Upper lobe of left lung (tissue), 6 donors: ENCODE measurements around the gene NKAPL. TPM values are rescaled to one million over a fixed set of nuclear protein-coding genes. Genes with fewer than 3 reads are reported as not detected.

Experiments used
- ATAC-seq, 2 donors: fragments of 200-7000 bp; cut with Tn5 transposase; one replicate each; pipeline ENCODE4 v1.9.1; 2022; ENCODE audit warnings: mild to moderate bottlenecking in 2 of 2, moderate library complexity in 2 of 2; ENCODE audit not compliant: low FRiP score in 2 of 2
- DNase-seq, 2 donors: peaks; one replicate each; pipeline ENCODE4 v3.0.0-alpha.2; 2019 to 2020
- H3K27ac ChIP-seq, 4 donors: fragments of 200-600 bp; sonication (generic); one replicate each; pipeline ENCODE4 v1.5.1; 2016 to 2019
- H3K27me3 ChIP-seq, 4 donors: fragments of 200-600 bp; sonication (generic); one replicate each; pipeline ENCODE4 v1.5.1; 2017 to 2019
- H3K36me3 ChIP-seq, 4 donors: fragments of 200-600 bp; sonication (generic); one replicate each; pipeline ENCODE4 v1.5.1; 2016 to 2019
- H3K4me1 ChIP-seq, 4 donors: fragments of 200-600 bp; sonication (generic); one replicate each; pipeline ENCODE4 v1.5.1; 2018 to 2019
- H3K4me3 ChIP-seq, 4 donors: fragments of 200-600 bp; sonication (generic); one replicate each; pipeline ENCODE4 v1.5.1; 2017 to 2019; ENCODE audit warnings: mild to moderate bottlenecking in 2 of 4, moderate library complexity in 1 of 4
- H3K9me3 ChIP-seq, 4 donors: fragments of 200-600 bp; sonication (generic); one replicate each; pipeline ENCODE4 v1.5.1; 2018 to 2019
- CTCF ChIP-seq, 6 experiments: fragments of 450-650 bp in 4 of 6; fragments of 200-600 bp in 2 of 6; sonication (generic) in 2 of 6; IDR thresholded peaks; one replicate each; pipeline ENCODE4 v1.5.1; 2016 to 2019; ENCODE audit warnings: antibody characterized with exemption in 6 of 6
- EP300 ChIP-seq, 4 donors: sonication (generic); formaldehyde crosslinking; IDR thresholded peaks; one replicate each; pipeline ENCODE4 v1.5.1; 2017; ENCODE audit warnings: antibody characterized with exemption in 4 of 4, control low read depth in 2 of 4
- POLR2A ChIP-seq, 4 donors: fragments of 450-650 bp; IDR thresholded peaks; one replicate each; pipeline ENCODE4 v1.5.1; 2016 to 2017; ENCODE audit warnings: antibody characterized with exemption in 4 of 4, mild to moderate bottlenecking in 2 of 4
- POLR2AphosphoS5 ChIP-seq, 2 donors: sonication (generic); formaldehyde crosslinking; IDR thresholded peaks; one replicate each; pipeline ENCODE4 v1.5.1; 2017; ENCODE audit warnings: antibody characterized with exemption in 2 of 2
- WGBS, 2 donors: methylation state at CpG; one replicate each; pipeline ENCODE4 v1.1.5; 2017 to 2018; 5-methylcytosine and 5-hydroxymethylcytosine counted together
- total RNA-seq, 6 donors: library from RNA; depleted of rRNA in 4 of 6; stranded (reverse); fragments of >200 nt in 4 of 6; gene quantifications; one replicate each; pipeline versions ENCODE4 v1.1.0 to v1.2.1, GENCODE V29; 2016 to 2021
- donor health status: DM: no; HTN: no; CAD: no; lungs with moderate emphysema.
- donor health status: DM: no; HTN: yes; CAD: no; lungs with severe emphysema.

The NKAPL gene
- total RNA-seq, 6 donors from 2014 or later: 0.33 to 1.3 (median 0.70) TPM

- H3K4me3 ChIP-seq: no peak overlapping the region
- H3K4me1 ChIP-seq: peaks cover 7 to 29% (median 13%) of the 10 kb centered on the region in 4 donors
- H3K36me3 ChIP-seq: no peaks in the 10 kb centered on the region
- no peak for ATAC-seq
- peaks cover 0 to 10% (median 4%) of the 10 kb centered on the region in 4 donors for H3K27me3 ChIP-seq
- no peaks in the 10 kb centered on the region for H3K9me3 ChIP-seq
- TF ChIP-seq EP300 (IDR thresholded peaks at IDR 0.05): no peak
- TF ChIP-seq POLR2AphosphoS5 (IDR thresholded peaks at IDR 0.05): no peak
- TF ChIP-seq CTCF (IDR thresholded peaks at IDR 0.05): no peak
- TF ChIP-seq POLR2A (IDR thresholded peaks at IDR 0.05): no peak
- DNase-seq: no peak
- 40 to 41% methylated on average over 8 of the region's 8 CpGs for WGBS, 2 donors
- no peak overlapping the region for H3K27ac ChIP-seq
These were observed 43.7 kb upstream of the NKAPL start for GRCh38 chr6:28215425-28215824.

GRCh38 chr6:28217890-28218289, 41.2 kb upstream of the NKAPL start:
- peaks cover 7 to 17% (median 10%) of the 10 kb centered on the region in 4 donors for H3K4me1 ChIP-seq
- no peaks in the 10 kb centered on the region for H3K9me3 ChIP-seq
- TF ChIP-seq POLR2AphosphoS5 (IDR thresholded peaks at IDR 0.05) (no peak), POLR2A (IDR thresholded peaks at IDR 0.05) (no peak), EP300 (IDR thresholded peaks at IDR 0.05) (no peak), CTCF (IDR thresholded peaks at IDR 0.05) (no peak)
- no peak for ATAC-seq
- 88 to 89% methylated on average over 12 of the region's 12 CpGs for WGBS, 2 donors
- H3K36me3 ChIP-seq: no peaks in the 10 kb centered on the region
- DNase-seq: peak in 1 of 2 donors; percentile 34
- H3K4me3 ChIP-seq: peak overlapping the region in 2 of 4 donors; percentile 66 to 72
- H3K27ac ChIP-seq: no peak overlapping the region
- peaks cover 0 to 2% (median 0%) of the 10 kb centered on the region in 4 donors for H3K27me3 ChIP-seq

GRCh38 chr6:28218312-28219248, 40.5 kb upstream of the NKAPL start:
- H3K4me3 ChIP-seq: peak overlapping the region; percentile 63 to 72 (median 65)
- H3K36me3 ChIP-seq: no peaks in the 10 kb centered on the region
- no peaks in the 10 kb centered on the region for H3K9me3 ChIP-seq
- DNase-seq (peak; percentile 81 to 95), ATAC-seq (peak; percentile 75 to 95)
- peaks cover 0 to 2% (median 0%) of the 10 kb centered on the region in 4 donors for H3K27me3 ChIP-seq
- TF ChIP-seq POLR2A (IDR thresholded peaks at IDR 0.05) (peak in 1 of 4 donors; percentile 42), POLR2AphosphoS5 (IDR thresholded peaks at IDR 0.05) (no peak)
- 7 to 10% methylated on average over 19 to 52 of the region's 56 CpGs for WGBS, 2 donors
- H3K27ac ChIP-seq: peak overlapping the region; percentile 72 to 87 (median 82)
- H3K4me1 ChIP-seq: peaks cover 7 to 15% (median 8%) of the 10 kb centered on the region in 4 donors

GRCh38 chr6:28220257-28221133, 38.6 kb upstream of the NKAPL start:
- no peak for ATAC-seq

More at GRCh38 chr6:28220257-28221133, 38.6 kb upstream of the NKAPL start:
- TF ChIP-seq POLR2A (IDR thresholded peaks at IDR 0.05) (no peak), EP300 (IDR thresholded peaks at IDR 0.05) (no peak), CTCF (IDR thresholded peaks at IDR 0.05) (no peak), POLR2AphosphoS5 (IDR thresholded peaks at IDR 0.05) (no peak)
- no peak overlapping the region for H3K27ac ChIP-seq
- no peaks in the 10 kb centered on the region for H3K9me3 ChIP-seq
- no peak for DNase-seq
- peaks cover 7 to 19% (median 10%) of the 10 kb centered on the region in 4 donors for H3K4me1 ChIP-seq
- H3K4me3 ChIP-seq: no peak overlapping the region
- 40 to 41% methylated on average over 6 of the region's 6 CpGs for WGBS, 2 donors
- H3K27me3 ChIP-seq: no peaks in the 10 kb centered on the region
- no peaks in the 10 kb centered on the region for H3K36me3 ChIP-seq
